GM21737 (cell line): ENCODE measurements around the gene BCL2L11.

Experiments used
- ATAC-seq: cut with Tn5 transposase; IDR thresholded peaks from one replicate; pipeline ENCODE4 v1.9.1; 2021; ENCODE audit warnings: mild to moderate bottlenecking, moderate library complexity; ENCODE audit not compliant: unreplicated experiment

BCL2L11 gene

GRCh38 chr2:111188681-111189080, 68.0 kb downstream of the BCL2L11 start:
- no peak for ATAC-seq

DNA sequence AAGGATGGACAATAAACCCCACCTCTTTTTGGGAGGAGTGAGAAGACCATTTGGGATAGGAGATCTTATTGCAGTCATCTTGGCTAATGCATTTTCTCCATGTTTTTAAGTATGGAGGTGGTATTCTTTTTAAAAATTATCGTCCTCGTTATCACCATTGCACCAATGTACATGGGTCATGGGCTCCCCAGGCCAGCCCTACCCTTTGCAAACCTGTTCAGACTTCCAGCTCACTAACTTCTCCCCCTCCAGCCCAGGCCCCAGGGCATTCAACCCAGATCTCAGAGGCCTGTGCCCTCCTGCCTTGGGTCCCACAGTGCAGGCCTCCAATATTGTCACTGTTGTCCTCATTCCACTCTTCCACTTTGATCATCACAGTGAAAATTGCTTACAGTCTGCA, 68.4 kb downstream of the BCL2L11 start:
- no peak for ATAC-seq

GRCh38 chr2:111190816-111191540, 70.3 kb downstream of the BCL2L11 start:
- ATAC-seq, result no peak

- ATAC-seq, result no peak
Measured at GRCh38 chr2:111191877-111192276, 71.2 kb downstream of the BCL2L11 start.

GRCh38 chr2:111192776-111193368, 72.2 kb downstream of the BCL2L11 start:
- ATAC-seq, result no peak

DNA sequence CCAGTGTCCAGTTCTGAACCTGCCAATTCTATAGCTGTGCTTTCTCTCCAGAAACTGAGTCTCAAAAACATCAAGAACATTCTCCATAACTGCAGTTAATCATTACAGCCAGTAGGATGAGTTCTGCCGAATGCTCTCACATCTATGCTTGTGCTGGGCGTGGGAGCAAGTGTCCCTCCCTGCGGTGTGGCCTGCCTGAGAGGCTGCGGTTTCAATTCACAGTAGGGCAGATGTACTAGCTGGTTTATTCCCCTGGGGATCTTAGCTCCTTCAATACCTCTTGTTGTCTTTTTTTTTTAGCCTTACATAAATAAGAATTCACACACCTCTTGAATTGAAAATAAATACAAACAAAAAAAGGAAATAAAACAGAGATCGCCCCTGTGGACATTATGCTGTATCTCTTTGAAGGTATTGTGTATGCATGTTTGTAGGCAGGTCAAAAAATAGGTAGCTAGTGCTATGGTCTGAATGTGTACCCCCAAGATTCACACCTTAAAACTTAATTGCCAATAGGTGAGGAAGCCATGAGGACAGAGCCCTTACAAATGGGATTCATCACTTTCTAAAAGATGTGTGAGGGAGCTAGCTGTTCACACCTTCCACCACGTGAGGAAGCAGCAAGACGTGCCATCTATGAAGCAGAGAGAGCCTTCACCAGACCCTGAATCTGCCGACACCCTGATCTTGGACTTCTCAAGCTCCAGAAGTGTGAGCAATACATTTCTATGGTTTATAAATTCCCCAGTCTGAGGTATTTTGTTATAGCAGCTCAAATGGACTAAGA, 74.3 kb downstream of the BCL2L11 start:
- peak; percentile 66 for ATAC-seq

DNA sequence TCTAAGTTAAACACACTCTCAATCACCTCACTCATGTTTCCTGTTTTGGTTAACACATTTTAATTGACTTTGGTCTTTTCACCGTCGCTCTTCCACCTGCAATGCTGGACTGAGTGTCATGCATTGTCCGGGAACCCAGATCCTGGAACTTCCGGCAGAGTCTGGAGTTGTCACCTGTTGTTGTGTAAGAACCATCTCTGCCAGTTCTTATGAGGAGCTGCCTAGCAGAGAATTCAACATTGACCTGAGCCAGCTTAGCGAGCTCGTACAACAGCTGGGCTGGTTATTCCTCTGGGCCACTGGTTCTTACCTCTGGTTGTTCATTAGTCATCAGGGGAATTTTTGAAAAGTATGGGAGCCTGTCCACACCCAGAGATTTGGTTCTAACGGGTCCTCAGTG, 75.7 kb downstream of the BCL2L11 start:
- ATAC-seq, result no peak

- no peak for ATAC-seq
Measured at GRCh38 chr2:111198701-111199100, 78.0 kb downstream of the BCL2L11 start.

- ATAC-seq, result no peak
Measured at GRCh38 chr2:111199840-111200239, 79.1 kb downstream of the BCL2L11 start.

- no peak for ATAC-seq
Measured at GRCh38 chr2:111200333-111200881, 79.7 kb downstream of the BCL2L11 start.

DNA sequence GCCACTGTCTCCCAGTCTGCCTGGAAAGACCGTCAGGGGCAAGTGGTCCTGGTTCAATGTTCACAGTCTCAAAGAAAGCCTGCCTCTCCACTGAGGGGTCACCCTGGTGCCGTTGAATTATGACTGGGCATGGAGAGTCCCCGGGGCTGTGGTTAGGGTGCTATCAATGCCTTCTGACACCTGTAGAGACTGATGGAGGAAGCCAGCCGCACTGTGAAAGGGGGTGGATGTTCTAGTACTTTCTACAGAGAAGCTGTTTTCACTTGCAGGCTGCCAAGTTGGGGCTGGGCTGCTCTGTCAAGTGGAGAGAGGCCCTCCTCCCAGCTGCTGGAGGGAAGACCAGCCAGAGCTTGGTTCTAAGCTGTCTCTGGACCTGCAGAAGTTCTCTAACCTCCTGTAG, 80.5 kb downstream of the BCL2L11 start:
- ATAC-seq, result peak; percentile 87

- ATAC-seq, result no peak
Measured at GRCh38 chr2:111202266-111203040, 81.7 kb downstream of the BCL2L11 start.

GRCh38 chr2:111204706-111205105, 84.0 kb downstream of the BCL2L11 start:
- ATAC-seq, result no peak

GRCh38 chr2:111205774-111206173, 85.1 kb downstream of the BCL2L11 start:
- ATAC-seq, result no peak

DNA sequence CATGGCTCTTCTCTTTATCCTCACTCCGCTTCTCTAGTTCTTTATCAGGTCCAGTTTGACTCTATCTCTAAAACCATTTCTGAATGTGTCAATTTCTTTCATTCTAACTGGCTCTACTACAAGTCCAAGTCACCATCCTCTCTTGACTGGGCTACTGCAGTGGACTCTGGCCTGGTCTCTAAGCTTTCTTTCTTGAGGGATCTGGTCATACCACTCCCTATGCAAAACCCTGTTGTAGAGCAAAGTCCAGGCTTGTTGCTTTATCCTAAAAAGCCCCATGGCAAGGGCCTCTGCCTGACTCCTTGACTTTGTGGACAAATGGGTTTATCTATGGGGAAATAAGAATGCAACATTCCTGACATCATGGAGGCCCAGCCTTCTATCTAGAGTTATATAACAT, 87.1 kb downstream of the BCL2L11 start:
- no peak for ATAC-seq

DNA sequence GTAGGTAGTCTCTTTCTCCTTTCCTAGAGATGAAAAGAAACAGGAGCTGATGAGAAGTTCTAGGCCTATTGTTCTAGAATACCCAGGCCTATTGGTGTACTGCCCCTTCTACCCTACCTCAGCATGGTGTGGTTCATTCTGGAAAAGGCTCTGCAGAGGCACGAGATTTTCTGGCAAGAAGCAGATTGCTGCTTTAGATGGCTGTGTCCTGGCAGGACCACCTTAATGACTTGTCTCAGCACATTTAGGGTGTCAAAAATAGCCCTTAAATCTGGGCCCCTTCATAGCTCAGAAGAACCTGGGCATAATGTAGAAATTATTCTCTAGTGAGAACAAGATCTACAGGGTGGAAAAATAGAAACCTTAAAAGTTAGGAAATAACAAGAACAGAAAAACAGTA, 87.9 kb downstream of the BCL2L11 start:
- no peak for ATAC-seq

DNA sequence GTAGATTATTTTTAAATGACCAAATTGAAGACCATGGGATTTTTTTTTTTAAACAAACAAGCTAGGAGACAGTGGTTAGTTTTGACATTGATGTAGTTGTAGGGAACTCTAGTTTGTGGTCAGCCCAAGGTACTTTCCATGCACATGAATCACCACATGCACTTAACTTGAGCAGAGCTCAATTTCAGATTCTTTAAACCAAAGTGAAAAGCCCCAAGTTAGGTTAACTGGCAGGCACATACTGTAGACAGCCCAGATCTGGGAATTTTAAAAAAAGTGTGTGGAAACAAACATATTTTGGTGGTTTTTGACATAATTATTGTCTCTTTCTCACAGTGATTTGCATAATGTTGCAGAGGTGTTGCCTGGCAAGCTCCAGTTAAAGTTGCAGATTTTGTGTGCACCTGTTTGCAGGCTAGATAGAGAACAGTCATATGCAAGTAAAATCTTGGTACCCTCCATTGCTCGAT, 88.4 kb downstream of the BCL2L11 start:
- ATAC-seq, result peak; percentile 96

DNA sequence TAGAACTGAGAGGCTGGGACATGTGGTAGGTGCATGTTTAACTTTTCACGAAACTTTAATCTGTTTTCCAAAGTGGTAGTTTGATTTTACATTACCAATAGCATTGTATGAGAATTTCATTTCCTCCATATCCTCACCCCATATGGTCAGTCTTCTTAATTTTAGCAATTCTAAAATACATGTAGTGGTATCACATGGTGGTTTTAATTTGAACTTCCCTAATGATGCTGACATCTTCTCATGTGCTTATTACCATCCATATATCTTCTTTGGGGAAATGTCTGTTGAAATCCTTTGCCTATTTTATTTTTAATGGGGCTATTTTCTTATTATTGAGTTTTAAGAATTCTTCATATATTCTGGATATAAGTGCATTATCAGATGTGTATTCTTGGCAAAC, 89.3 kb downstream of the BCL2L11 start:
- no peak for ATAC-seq

DNA sequence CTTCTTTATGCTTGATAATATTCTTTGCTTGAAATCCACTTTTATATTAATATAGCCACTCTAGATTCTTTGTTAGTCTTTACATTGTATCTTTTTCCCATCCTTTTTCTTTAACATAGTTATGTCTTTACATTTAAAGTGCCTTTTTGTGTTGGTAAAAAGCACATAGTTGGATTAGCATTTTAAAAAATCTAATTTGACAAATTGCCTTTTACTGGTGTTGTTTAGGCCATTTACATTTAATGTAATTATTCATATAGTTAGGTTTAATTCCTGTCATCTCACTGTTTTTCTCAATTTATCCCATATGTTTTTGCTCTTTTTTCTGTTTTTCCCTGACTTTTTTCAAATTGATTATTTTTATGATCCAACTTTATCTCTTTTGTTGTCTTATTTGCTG, 93.2 kb downstream of the BCL2L11 start:
- no peak for ATAC-seq

DNA sequence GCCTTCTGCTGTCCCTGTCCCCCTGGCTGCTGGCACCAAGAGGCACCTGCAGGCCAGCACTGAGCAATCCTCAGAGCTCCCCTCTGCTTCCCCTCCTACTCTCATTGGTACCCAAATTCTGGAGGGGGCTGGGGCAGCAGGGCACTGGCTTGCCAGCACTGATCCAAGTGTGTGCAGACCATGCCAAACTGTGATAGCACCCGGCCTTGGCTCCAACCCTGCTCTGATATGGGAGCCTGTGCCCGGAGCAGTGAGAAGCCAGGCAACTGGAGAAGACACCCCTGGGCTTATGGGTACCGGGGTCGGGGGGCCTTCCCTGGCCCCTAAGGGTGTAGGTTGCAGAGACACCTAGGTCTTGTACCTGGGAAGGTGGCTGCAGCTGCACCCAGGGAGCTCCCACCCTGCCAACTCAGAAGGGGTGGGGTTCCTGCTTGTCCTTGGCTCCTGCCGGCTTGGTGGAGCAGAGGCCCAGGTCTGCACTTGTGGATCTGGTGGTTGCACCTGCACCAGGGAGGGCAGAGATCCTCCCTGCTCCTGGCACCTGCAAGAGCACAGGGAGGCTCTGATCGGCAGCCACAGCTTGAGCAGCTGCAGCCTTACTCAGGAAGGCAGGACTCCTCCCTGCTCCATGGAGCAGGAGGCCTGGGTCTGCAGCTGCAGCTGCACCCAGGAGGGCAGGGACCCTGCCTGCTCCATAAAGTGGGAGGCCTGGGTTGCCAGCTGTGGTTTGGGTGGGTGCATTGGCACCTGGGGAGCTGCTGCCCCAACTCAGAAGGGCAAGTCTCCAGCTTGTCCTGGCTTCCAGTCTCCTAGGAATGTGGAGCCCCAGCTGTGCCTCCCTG, 96.3 kb downstream of the BCL2L11 start:
- no peak for ATAC-seq
